Spleen (tissue), 11 donors: ENCODE data around the gene NKAIN2. TPM values are rescaled to one million over a fixed set of nuclear protein-coding genes. Genes with fewer than 3 reads are reported as not detected.

Experiments
- DNase-seq: peaks from one replicate; pipeline ENCODE4 v3.0.0-alpha.2; 2020
- H3K27ac ChIP-seq, 8 donors: fragments of 200-600 bp; sonication (generic) in 7 of 8; 1 replicate in 4 of 8; 2 replicates in 4 of 8; pipeline versions ENCODE4 v1.5.0 to v1.8.0; 2016 to 2021; ENCODE audit warnings: inconsistent platforms in 4 of 8, mild to moderate bottlenecking in 4 of 8, moderate library complexity in 1 of 8
- H3K27me3 ChIP-seq, 7 donors: fragments of 200-600 bp; sonication (generic) in 6 of 7; replicated peaks in 1 of 7; 1 replicate in 4 of 7; 2 replicates in 3 of 7; pipeline versions ENCODE4 v1.5.0 to v1.8.0; 2016 to 2021; ENCODE audit warnings: inconsistent platforms in 3 of 7, mild to moderate bottlenecking in 1 of 7
- H3K36me3 ChIP-seq, 6 donors: fragments of 200-600 bp; sonication (generic) in 5 of 6; 1 replicate in 4 of 6; 2 replicates in 2 of 6; pipeline versions ENCODE4 v1.5.0 to v1.8.0; 2016 to 2021; ENCODE audit warnings: inconsistent platforms in 2 of 6
- H3K4me1 ChIP-seq, 6 donors: fragments of 200-600 bp; sonication (generic) in 5 of 6; 1 replicate in 3 of 6; 2 replicates in 3 of 6; pipeline versions ENCODE4 v1.5.0 to v1.8.0; 2016 to 2021; ENCODE audit warnings: inconsistent platforms in 3 of 6
- H3K4me3 ChIP-seq, 8 donors: fragments of 200-600 bp; sonication (generic) in 7 of 8; 1 replicate in 4 of 8; 2 replicates in 4 of 8; pipeline versions ENCODE4 v1.5.0 to v1.8.0; 2016 to 2021; ENCODE audit warnings: inconsistent platforms in 4 of 8, mild to moderate bottlenecking in 4 of 8, moderate library complexity in 2 of 8
- H3K9me3 ChIP-seq, 8 donors: fragments of 200-600 bp; sonication (generic) in 7 of 8; 1 replicate in 4 of 8; 2 replicates in 4 of 8; pipeline versions ENCODE4 v1.5.0 to v1.8.0; 2016 to 2021; ENCODE audit warnings: inconsistent platforms in 4 of 8
- CTCF ChIP-seq, 11 experiments: fragments of 200-600 bp in 7 of 11; fragments of 450-650 bp in 4 of 11; sonication (generic) in 4 of 11; IDR thresholded peaks in 8 of 11; conservative IDR thresholded peaks in 3 of 11; 1 replicate in 7 of 11; 2 replicates in 4 of 11; pipeline versions ENCODE4 v1.4.0 to v1.8.0; 2016 to 2021; ENCODE audit warnings: antibody characterized with exemption in 11 of 11, inconsistent platforms in 4 of 11, mild to moderate bottlenecking in 1 of 11
- POLR2A ChIP-seq, 3 donors: fragments of 450-650 bp; IDR thresholded peaks; one replicate each; pipeline ENCODE4 v1.5.1; 2017; ENCODE audit warnings: antibody characterized with exemption in 3 of 3, mild to moderate bottlenecking in 1 of 3
- POLR2AphosphoS5 ChIP-seq, 3 donors: sonication (generic); formaldehyde crosslinking; IDR thresholded peaks; one replicate each; pipeline ENCODE4 v1.5.1; 2017; ENCODE audit warnings: antibody characterized with exemption in 3 of 3
- WGBS, 5 donors: extraction: QIAGEN DNeasy Blood & Tissue Kit in 3 of 5; methylation state at CpG; one replicate each; pipeline versions ENCODE4 v1.1.5 to v1.1.7; 2013 to 2018; 5-methylcytosine and 5-hydroxymethylcytosine counted together
- intact Hi-C: fragments of 100-400 bp; cut with DNase I; formaldehyde crosslinking; loops from one replicate; pipeline ENCODE4 v1.15.0; 2023; ENCODE audit warnings: low total_unique reads
- polyA plus RNA-seq, 3 donors: library from polyadenylated mRNA; stranded (reverse); fragments of 200-250 nt; gene quantifications; one replicate each; pipeline ENCODE4 v1.2.1, GENCODE V29; 2013
- total RNA-seq, 7 donors: library from RNA; depleted of rRNA in 3 of 7; stranded (reverse); fragments of >200 nt in 3 of 7; fragmentation: NEBNext Ultra II Directional in 4 of 7; extraction: Animal tissue kit (Norgen Biotek cat#: 25700) in 4 of 7; gene quantifications; one replicate each; pipeline versions ENCODE4 v1.1.0 to v1.2.1, GENCODE V29; 2016 to 2021
- donor health status: healthy with polysubstance abuse.
- donor health status: DM: no; HTN: no; CAD: no; lungs with moderate emphysema.
- donor health status: DM: no; HTN: no; CAD: no.
- donor health status: Bipolar disorder and iron deficiency.
- donor health status: healthy.
- donor health status: DM: no; HTN: no; CAD: no.
- donor health status: DM: yes; HTN: yes; CAD: no.

Gene NKAIN2
- total and polyA plus RNA-seq, 10 donors: 0.13 to 0.51 (median 0.18) TPM; not detected in 4

DNA sequence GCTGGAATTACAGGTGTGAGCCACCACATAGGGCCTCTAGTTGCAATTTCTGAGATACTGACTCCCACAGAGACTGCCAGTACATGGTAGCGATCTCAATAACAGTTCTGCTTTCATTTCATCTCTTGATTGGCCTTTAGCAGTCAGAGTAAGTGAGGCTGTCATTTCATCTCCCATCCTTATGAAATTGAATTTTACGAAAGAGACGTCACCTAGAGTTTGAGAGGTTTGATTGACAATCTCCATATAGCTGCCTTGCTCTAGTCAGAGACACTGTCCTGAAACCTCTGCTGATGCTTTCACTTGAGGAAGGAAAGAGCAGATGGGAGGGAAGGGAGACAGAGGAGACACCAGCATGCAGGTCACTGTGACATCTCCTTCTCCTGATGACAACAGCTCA, 466.1 kb downstream of the NKAIN2 start:
- 88 to 94% (median 93%) methylated on average over 3 of the region's 3 CpGs for WGBS, 5 donors
- no peaks in the 10 kb centered on the region for H3K36me3 ChIP-seq
- DNase-seq: no peak
- TF ChIP-seq POLR2A (IDR thresholded peaks at IDR 0.05) (no peak), POLR2AphosphoS5 (IDR thresholded peaks at IDR 0.05) (no peak), CTCF (IDR thresholded peaks at IDR 0.05 in 8 of 11, conservative IDR thresholded peaks at IDR 0.05 in 3 of 11) (no peak)
- H3K27ac ChIP-seq: no peak overlapping the region
- H3K9me3 ChIP-seq: peaks cover 0 to 14% (median 3%) of the 10 kb centered on the region in 8 donors
- H3K4me1 ChIP-seq: no peaks in the 10 kb centered on the region
- H3K4me3 ChIP-seq: no peak overlapping the region
- H3K27me3 ChIP-seq: no peaks in the 10 kb centered on the region
- intact Hi-C loops: no loop called here

- 79 to 94% (median 88%) methylated on average over 1 of the region's 1 CpG for WGBS, 5 donors
- Histone ChIP-seq H3K4me1 (no peaks in the 10 kb centered on the region), H3K4me3 (no peak overlapping the region), H3K27ac (no peak overlapping the region), H3K27me3 (no peaks in the 10 kb centered on the region), H3K9me3 (peaks cover 0 to 14% (median 3%) of the 10 kb centered on the region in 8 donors), H3K36me3 (no peaks in the 10 kb centered on the region)
- DNase-seq: no peak
- TF ChIP-seq CTCF (IDR thresholded peaks at IDR 0.05 in 8 of 11, conservative IDR thresholded peaks at IDR 0.05 in 3 of 11) (no peak), POLR2AphosphoS5 (IDR thresholded peaks at IDR 0.05) (no peak), POLR2A (IDR thresholded peaks at IDR 0.05) (no peak)
- intact Hi-C loops: no loop called here
These were observed 470.0 kb downstream of the NKAIN2 start for GRCh38 chr6:124273701-124274100.

DNA sequence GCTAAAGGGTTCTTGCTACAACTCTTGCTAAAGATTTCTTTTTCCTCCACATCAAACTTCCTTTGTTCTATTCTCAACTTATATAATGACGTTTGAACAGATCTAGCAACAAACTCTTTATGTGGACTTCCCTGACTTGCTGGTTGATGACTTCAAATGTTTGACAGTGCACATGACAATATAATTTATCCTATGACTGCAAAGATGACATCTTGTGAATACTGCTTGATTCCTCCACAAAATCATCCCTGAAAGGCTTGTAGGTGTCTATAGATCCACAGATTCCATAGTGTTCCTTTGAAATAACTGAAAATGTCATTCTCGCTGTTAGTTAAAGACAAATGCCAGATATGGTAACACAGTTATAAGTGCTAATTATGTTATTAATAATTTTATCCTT, 478.9 kb downstream of the NKAIN2 start:
- WGBS, 5 donors: 74 to 84% (median 83%) methylated on average over 2 of the region's 2 CpGs
- Histone ChIP-seq H3K27ac (no peak overlapping the region), H3K9me3 (peaks cover 0 to 6% (median 0%) of the 10 kb centered on the region in 8 donors), H3K4me3 (no peak overlapping the region), H3K27me3 (no peaks in the 10 kb centered on the region), H3K4me1 (no peaks in the 10 kb centered on the region), H3K36me3 (no peaks in the 10 kb centered on the region)
- no peak for DNase-seq
- TF ChIP-seq CTCF (IDR thresholded peaks at IDR 0.05 in 8 of 11, conservative IDR thresholded peaks at IDR 0.05 in 3 of 11): no peak
- no peak for TF ChIP-seq POLR2AphosphoS5 (IDR thresholded peaks at IDR 0.05)
- TF ChIP-seq POLR2A (IDR thresholded peaks at IDR 0.05): no peak
- intact Hi-C loops: no loop called here

- H3K36me3 ChIP-seq: no peaks in the 10 kb centered on the region
- intact Hi-C loops: no loop called here
- 67 to 85% (median 73%) methylated on average over 1 of the region's 1 CpG for WGBS, 5 donors
These were observed 479.8 kb downstream of the NKAIN2 start for GRCh38 chr6:124283486-124283885.

More at GRCh38 chr6:124283486-124283885, 479.8 kb downstream of the NKAIN2 start:
- Histone ChIP-seq H3K4me1 (no peaks in the 10 kb centered on the region), H3K9me3 (peaks cover 0 to 6% (median 0%) of the 10 kb centered on the region in 8 donors), H3K27me3 (no peaks in the 10 kb centered on the region), H3K4me3 (no peak overlapping the region), H3K27ac (no peak overlapping the region)
- no peak for TF ChIP-seq CTCF (IDR thresholded peaks at IDR 0.05 in 8 of 11, conservative IDR thresholded peaks at IDR 0.05 in 3 of 11)
- TF ChIP-seq POLR2AphosphoS5 (IDR thresholded peaks at IDR 0.05): no peak
- no peak for TF ChIP-seq POLR2A (IDR thresholded peaks at IDR 0.05)
- DNase-seq: no peak
